Measurements from ENCODE around the gene PKIB.

- no peak for TF ChIP-seq MAFK (IDR thresholded peaks at IDR 0.05; ENCODE audit: low read depth, low read length)
- TF ChIP-seq CTCF (conservative IDR thresholded peaks at IDR 0.05; ENCODE audit: low read depth, low read length): no peak
- TF ChIP-seq NFE2L2 (IDR thresholded peaks at IDR 0.05; ENCODE audit: low read depth, low read length): no peak
- no peak for TF ChIP-seq RAD21 (IDR thresholded peaks at IDR 0.05; ENCODE audit: low read length)
Observed at GRCh38 chr6:122580737-122581136, 29.5 kb upstream of the PKIB start.

All from IMR-90 (cell line).